WTC11 (cell line): ENCODE data around the gene FERMT1. TPM values are rescaled to one million over a fixed set of nuclear protein-coding genes. Genes with fewer than 3 reads are reported as not detected.
A peak's percentile ranks its signal among the peaks of the same experiment; 100 is the strongest.
"Not testable (repeated sequence)": the region's sequence is repeated elsewhere in the genome, so short reads cannot be mapped to it uniquely, and the experiment has no call there.

Source experiments
- ATAC-seq: fragments of 200-7000 bp; cut with Tn5 transposase; 2 replicates; pipeline ENCODE4 v1.10.0; 2021; ENCODE audit warnings: mild to moderate bottlenecking, moderate library complexity
- CTCF ChIA-PET: fragments of 300-600 bp; sonication (Branson Sonifier 250); formaldehyde crosslinking; loops from one replicate; lab custom pipeline; 2021; ENCODE audit warnings: antibody characterized with exemption; lab: Charles Lee
- POLR2A ChIA-PET: fragments of 350-600 bp; sonication (Branson Sonifier 250); formaldehyde crosslinking; loops from one replicate; lab custom pipeline; 2021; ENCODE audit warnings: antibody characterized with exemption; lab: Charles Lee
- DNase-seq: peaks from one replicate; pipeline ENCODE4 v3.0.0; 2021; ENCODE audit warnings: low spot score
- H3K27ac Mint-ChIP-seq: 2 replicates; pipeline ENCODE4 v1.8.0; 2021; ENCODE audit warnings: mixed read lengths
- H3K27me3 Mint-ChIP-seq: 2 replicates; pipeline ENCODE4 v1.8.0; 2021; ENCODE audit warnings: low read depth, mild to moderate bottlenecking, moderate library complexity, mixed read lengths
- H3K36me3 Mint-ChIP-seq: 2 replicates; pipeline ENCODE4 v1.8.0; 2021; ENCODE audit warnings: mixed read lengths
- H3K4me1 Mint-ChIP-seq: 2 replicates; pipeline ENCODE4 v1.8.0; 2022; ENCODE audit warnings: mixed read lengths
- H3K4me3 Mint-ChIP-seq: 2 replicates; pipeline ENCODE4 v1.8.0; 2021; ENCODE audit warnings: mild to moderate bottlenecking, moderate library complexity, mixed read lengths
- H3K9me3 Mint-ChIP-seq: 2 replicates; pipeline ENCODE4 v1.8.0; 2021; ENCODE audit warnings: mixed read lengths
- CREB1 ChIP-seq: sonication (generic); formaldehyde crosslinking; IDR thresholded peaks from 2 replicates; pipeline ENCODE4 v1.8.0; 2023; ENCODE audit warnings: mild to moderate bottlenecking, missing genetic modification reagents
- FOXJ3 ChIP-seq: sonication (generic); formaldehyde crosslinking; IDR thresholded peaks from 2 replicates; pipeline ENCODE4 v1.9.0; 2021; ENCODE audit warnings: missing genetic modification reagents, mild to moderate bottlenecking, borderline replicate concordance
- GABPB1 ChIP-seq: sonication (generic); formaldehyde crosslinking; IDR thresholded peaks from 2 replicates; pipeline ENCODE4 v1.8.1; 2023; ENCODE audit warnings: mild to moderate bottlenecking, missing genetic modification reagents
- GRHL2 ChIP-seq: fragments of 250-450 bp; sonication (Bioruptor Pico); IDR thresholded peaks from 2 replicates; pipeline ENCODE4 v1.8.0; 2022; ENCODE audit warnings: mild to moderate bottlenecking, moderate library complexity; ENCODE audit not compliant: insufficient replicate concordance, severe bottlenecking
- GTF2I ChIP-seq: fragments of 250-450 bp; sonication (Bioruptor Pico); conservative IDR thresholded peaks from 2 replicates; pipeline ENCODE4 v1.4.0; 2021; ENCODE audit warnings: mild to moderate bottlenecking
- HMGA2 ChIP-seq: fragments of 250-450 bp; sonication (Bioruptor Pico); IDR thresholded peaks from 2 replicates; pipeline ENCODE4 v1.4.0; 2021; ENCODE audit warnings: mild to moderate bottlenecking, moderate library complexity
- MYBL2 ChIP-seq: sonication (generic); formaldehyde crosslinking; IDR thresholded peaks from 2 replicates; pipeline ENCODE4 v1.8.1; 2023; ENCODE audit warnings: mild to moderate bottlenecking, moderate library complexity, missing genetic modification reagents
- PRRX2 ChIP-seq: fragments of 250-450 bp; sonication (Bioruptor Pico); IDR thresholded peaks from 2 replicates; pipeline ENCODE4 v1.8.0; 2021; ENCODE audit warnings: mild to moderate bottlenecking
- SMAD4 ChIP-seq: sonication (generic); formaldehyde crosslinking; IDR thresholded peaks from 2 replicates; pipeline ENCODE4 v1.8.0; 2022; ENCODE audit warnings: mild to moderate bottlenecking, missing genetic modification reagents
- TP53 ChIP-seq: sonication (generic); formaldehyde crosslinking; IDR thresholded peaks from 2 replicates; pipeline ENCODE4 v1.8.1; 2023; ENCODE audit warnings: mild to moderate bottlenecking, missing genetic modification reagents
- ZNF121 ChIP-seq: sonication (generic); formaldehyde crosslinking; IDR thresholded peaks from 2 replicates; pipeline ENCODE4 v1.8.0; 2023; ENCODE audit warnings: missing genetic modification reagents
- ZNF219 ChIP-seq: sonication (generic); formaldehyde crosslinking; IDR thresholded peaks from 2 replicates; pipeline ENCODE4 v1.8.0; 2023; ENCODE audit warnings: missing genetic modification reagents, mild to moderate bottlenecking, borderline replicate concordance
- ZNF232 ChIP-seq: sonication (generic); formaldehyde crosslinking; IDR thresholded peaks from 2 replicates; pipeline ENCODE4 v1.8.0; 2022; ENCODE audit warnings: mild to moderate bottlenecking, missing genetic modification reagents
- ZNF423 ChIP-seq: fragments of 250-450 bp; sonication (Bioruptor Pico); IDR thresholded peaks from 2 replicates; pipeline ENCODE4 v2.1.2; 2022; ENCODE audit warnings: mild to moderate bottlenecking, moderate library complexity
- total RNA-seq: library from RNA; stranded (reverse); gene quantifications from 3 replicates; pipeline ENCODE4 v1.2.3, GENCODE V29; 2021
- TF ChIP-seq, protein P1 (sequence below): sonication (generic); formaldehyde crosslinking; IDR thresholded peaks from 2 replicates; pipeline ENCODE4 v1.8.1; 2023; ENCODE audit warnings: mild to moderate bottlenecking, moderate library complexity, missing genetic modification reagents
- TF ChIP-seq, protein P2 (sequence below): sonication (generic); formaldehyde crosslinking; IDR thresholded peaks from 2 replicates; pipeline ENCODE4 v1.8.0; 2023; ENCODE audit warnings: mild to moderate bottlenecking, missing genetic modification reagents
- TF ChIP-seq, protein P3 (sequence below): fragments of 250-450 bp; sonication (Bioruptor Pico); IDR thresholded peaks from 2 replicates; pipeline ENCODE4 v1.8.0; 2021; ENCODE audit warnings: mild to moderate bottlenecking
- TF ChIP-seq, protein P4 (sequence below): fragments of 250-450 bp; sonication (Bioruptor Pico); IDR thresholded peaks from 2 replicates; pipeline ENCODE4 v1.9.0; 2021; ENCODE audit warnings: mild to moderate bottlenecking
- TF ChIP-seq, protein P5 (sequence below): sonication (generic); formaldehyde crosslinking; IDR thresholded peaks from 2 replicates; pipeline ENCODE4 v1.8.0; 2023; ENCODE audit warnings: missing genetic modification reagents
- TF ChIP-seq, protein P6 (sequence below): fragments of 250-450 bp; sonication (Bioruptor Pico); IDR thresholded peaks from 2 replicates; pipeline ENCODE4 v1.9.0; 2021; ENCODE audit warnings: moderate library complexity, mild to moderate bottlenecking, inconsistent platforms, borderline replicate concordance
- TF ChIP-seq, protein P7 (sequence below): sonication (generic); formaldehyde crosslinking; IDR thresholded peaks from 2 replicates; pipeline ENCODE4 v1.8.0; 2022; ENCODE audit warnings: mild to moderate bottlenecking, missing genetic modification reagents

Gene FERMT1
- total RNA-seq, 1 experiment from 2014 or later = 23.0 TPM

DNA sequence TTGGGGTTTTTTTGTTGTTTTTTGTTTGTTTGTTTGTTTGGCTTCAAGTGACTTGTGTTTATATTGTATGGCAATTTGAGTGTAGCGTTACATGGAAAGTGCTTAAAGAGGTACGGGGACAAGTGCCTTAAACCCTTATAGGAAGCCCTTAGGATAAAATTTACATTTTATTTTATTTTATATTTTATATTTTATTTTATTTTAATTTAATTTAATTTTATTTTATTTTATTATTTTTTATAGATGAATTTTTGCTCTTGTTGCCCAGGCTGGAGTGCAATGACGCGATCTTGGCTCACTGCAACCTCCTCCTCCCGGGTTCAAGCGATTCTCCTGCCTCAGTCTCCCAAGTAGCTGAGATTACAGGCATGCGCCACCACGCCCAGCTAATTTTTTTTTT, 89.9 kb downstream of the FERMT1 start:
- TF ChIP-seq HMGA2 = peak; percentile 97
- H3K36me3 Mint-ChIP-seq = peaks cover 25% of the 10 kb centered on the region
- H3K27me3 Mint-ChIP-seq, POLR2A ChIA-PET, CTCF ChIA-PET, H3K27ac Mint-ChIP-seq, ATAC-seq, H3K9me3 Mint-ChIP-seq, H3K4me3 Mint-ChIP-seq, H3K4me1 Mint-ChIP-seq, DNase-seq: not testable (repeated sequence)

DNA sequence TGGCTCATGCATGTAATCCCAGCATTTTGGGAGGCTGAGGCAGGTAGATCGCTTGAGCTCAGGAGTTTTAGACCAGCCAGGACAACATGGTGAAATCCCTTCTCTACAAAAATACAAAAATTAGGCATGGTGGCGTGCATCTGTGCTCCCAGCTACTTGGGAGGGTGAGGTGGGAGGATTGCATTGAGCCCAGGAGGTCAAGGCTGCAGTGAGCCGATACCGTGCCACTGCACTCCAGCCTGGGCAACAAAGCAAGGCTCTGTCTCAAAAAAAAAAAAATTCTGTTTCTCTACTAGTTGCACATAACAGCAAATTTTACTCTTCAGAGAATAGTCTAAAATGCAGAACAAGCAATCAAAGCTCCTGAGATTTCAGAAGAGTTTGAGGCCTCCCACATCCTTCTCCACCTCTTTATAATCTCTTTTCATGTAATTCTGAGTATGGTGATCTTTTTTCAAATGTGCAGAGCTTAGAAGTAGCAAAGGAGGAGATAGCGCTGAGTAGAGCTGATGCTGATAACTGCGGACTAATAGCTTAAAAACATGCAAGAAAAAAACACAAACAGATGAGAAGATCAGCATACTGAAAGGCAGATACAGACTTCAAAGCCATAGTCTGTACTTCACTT, 92.3 kb downstream of the FERMT1 start:
- H3K27me3 Mint-ChIP-seq = no peaks in the 10 kb centered on the region
- ATAC-seq = no peak
- peaks cover 26% of the 10 kb centered on the region for H3K36me3 Mint-ChIP-seq
- ChIA-PET POLR2A (interaction anchor here (0.7 kb wide), 1 partner anchor 205 kb away, joined by 3 read pairs; no protein-coding TSS in a partner anchor), CTCF (no interaction called here)
- peaks cover 4% of the 10 kb centered on the region for H3K9me3 Mint-ChIP-seq
- no peak overlapping the region for H3K4me3 Mint-ChIP-seq
- DNase-seq = no peak
- no peaks in the 10 kb centered on the region for H3K4me1 Mint-ChIP-seq
- H3K27ac Mint-ChIP-seq = no peak overlapping the region
- TF ChIP-seq GRHL2 (CRISPR knock-in tag) (no peak), GABPB1 (CRISPR knock-in tag) (no peak), ZNF232 (CRISPR knock-in tag) (no peak), FOXJ3 (no peak), TP53 (no peak), CREB1 (no peak), ZNF121 (CRISPR knock-in tag) (no peak), ZNF219 (no peak), SMAD4 (CRISPR knock-in tag) (no peak), GTF2I (no peak), ZNF423 (CRISPR knock-in tag) (no peak), PRRX2 (CRISPR knock-in tag) (no peak), MYBL2 (no peak)
- TF ChIP-seq, protein P1, sequence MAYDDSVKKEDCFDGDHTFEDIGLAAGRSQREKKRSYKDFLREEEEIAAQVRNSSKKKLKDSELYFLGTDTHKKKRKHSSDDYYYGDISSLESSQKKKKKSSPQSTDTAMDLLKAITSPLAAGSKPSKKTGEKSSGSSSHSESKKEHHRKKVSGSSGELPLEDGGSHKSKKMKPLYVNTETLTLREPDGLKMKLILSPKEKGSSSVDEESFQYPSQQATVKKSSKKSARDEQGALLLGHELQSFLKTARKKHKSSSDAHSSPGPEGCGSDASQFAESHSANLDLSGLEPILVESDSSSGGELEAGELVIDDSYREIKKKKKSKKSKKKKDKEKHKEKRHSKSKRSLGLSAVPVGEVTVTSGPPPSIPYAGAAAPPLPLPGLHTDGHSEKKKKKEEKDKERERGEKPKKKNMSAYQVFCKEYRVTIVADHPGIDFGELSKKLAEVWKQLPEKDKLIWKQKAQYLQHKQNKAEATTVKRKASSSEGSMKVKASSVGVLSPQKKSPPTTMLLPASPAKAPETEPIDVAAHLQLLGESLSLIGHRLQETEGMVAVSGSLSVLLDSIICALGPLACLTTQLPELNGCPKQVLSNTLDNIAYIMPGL (CRISPR knock-in tag) = no peak
- TF ChIP-seq, protein P2, sequence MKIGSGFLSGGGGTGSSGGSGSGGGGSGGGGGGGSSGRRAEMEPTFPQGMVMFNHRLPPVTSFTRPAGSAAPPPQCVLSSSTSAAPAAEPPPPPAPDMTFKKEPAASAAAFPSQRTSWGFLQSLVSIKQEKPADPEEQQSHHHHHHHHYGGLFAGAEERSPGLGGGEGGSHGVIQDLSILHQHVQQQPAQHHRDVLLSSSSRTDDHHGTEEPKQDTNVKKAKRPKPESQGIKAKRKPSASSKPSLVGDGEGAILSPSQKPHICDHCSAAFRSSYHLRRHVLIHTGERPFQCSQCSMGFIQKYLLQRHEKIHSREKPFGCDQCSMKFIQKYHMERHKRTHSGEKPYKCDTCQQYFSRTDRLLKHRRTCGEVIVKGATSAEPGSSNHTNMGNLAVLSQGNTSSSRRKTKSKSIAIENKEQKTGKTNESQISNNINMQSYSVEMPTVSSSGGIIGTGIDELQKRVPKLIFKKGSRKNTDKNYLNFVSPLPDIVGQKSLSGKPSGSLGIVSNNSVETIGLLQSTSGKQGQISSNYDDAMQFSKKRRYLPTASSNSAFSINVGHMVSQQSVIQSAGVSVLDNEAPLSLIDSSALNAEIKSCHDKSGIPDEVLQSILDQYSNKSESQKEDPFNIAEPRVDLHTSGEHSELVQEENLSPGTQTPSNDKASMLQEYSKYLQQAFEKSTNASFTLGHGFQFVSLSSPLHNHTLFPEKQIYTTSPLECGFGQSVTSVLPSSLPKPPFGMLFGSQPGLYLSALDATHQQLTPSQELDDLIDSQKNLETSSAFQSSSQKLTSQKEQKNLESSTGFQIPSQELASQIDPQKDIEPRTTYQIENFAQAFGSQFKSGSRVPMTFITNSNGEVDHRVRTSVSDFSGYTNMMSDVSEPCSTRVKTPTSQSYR (CRISPR knock-in tag) = no peak
- TF ChIP-seq, protein P3, sequence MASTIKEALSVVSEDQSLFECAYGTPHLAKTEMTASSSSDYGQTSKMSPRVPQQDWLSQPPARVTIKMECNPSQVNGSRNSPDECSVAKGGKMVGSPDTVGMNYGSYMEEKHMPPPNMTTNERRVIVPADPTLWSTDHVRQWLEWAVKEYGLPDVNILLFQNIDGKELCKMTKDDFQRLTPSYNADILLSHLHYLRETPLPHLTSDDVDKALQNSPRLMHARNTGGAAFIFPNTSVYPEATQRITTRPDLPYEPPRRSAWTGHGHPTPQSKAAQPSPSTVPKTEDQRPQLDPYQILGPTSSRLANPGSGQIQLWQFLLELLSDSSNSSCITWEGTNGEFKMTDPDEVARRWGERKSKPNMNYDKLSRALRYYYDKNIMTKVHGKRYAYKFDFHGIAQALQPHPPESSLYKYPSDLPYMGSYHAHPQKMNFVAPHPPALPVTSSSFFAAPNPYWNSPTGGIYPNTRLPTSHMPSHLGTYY (CRISPR knock-in tag) = no peak
- TF ChIP-seq, protein P4, sequence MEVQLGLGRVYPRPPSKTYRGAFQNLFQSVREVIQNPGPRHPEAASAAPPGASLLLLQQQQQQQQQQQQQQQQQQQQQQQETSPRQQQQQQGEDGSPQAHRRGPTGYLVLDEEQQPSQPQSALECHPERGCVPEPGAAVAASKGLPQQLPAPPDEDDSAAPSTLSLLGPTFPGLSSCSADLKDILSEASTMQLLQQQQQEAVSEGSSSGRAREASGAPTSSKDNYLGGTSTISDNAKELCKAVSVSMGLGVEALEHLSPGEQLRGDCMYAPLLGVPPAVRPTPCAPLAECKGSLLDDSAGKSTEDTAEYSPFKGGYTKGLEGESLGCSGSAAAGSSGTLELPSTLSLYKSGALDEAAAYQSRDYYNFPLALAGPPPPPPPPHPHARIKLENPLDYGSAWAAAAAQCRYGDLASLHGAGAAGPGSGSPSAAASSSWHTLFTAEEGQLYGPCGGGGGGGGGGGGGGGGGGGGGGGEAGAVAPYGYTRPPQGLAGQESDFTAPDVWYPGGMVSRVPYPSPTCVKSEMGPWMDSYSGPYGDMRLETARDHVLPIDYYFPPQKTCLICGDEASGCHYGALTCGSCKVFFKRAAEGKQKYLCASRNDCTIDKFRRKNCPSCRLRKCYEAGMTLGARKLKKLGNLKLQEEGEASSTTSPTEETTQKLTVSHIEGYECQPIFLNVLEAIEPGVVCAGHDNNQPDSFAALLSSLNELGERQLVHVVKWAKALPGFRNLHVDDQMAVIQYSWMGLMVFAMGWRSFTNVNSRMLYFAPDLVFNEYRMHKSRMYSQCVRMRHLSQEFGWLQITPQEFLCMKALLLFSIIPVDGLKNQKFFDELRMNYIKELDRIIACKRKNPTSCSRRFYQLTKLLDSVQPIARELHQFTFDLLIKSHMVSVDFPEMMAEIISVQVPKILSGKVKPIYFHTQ (CRISPR knock-in tag) = no peak
- TF ChIP-seq, protein P5, sequence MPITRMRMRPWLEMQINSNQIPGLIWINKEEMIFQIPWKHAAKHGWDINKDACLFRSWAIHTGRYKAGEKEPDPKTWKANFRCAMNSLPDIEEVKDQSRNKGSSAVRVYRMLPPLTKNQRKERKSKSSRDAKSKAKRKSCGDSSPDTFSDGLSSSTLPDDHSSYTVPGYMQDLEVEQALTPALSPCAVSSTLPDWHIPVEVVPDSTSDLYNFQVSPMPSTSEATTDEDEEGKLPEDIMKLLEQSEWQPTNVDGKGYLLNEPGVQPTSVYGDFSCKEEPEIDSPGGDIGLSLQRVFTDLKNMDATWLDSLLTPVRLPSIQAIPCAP (CRISPR knock-in tag) = no peak
- TF ChIP-seq, protein P6, sequence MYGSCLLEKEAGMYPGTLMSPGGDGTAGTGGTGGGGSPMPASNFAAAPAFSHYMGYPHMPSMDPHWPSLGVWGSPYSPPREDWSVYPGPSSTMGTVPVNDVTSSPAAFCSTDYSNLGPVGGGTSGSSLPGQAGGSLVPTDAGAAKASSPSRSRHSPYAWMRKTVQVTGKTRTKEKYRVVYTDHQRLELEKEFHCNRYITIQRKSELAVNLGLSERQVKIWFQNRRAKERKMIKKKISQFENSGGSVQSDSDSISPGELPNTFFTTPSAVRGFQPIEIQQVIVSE = no peak
- TF ChIP-seq, protein P7, sequence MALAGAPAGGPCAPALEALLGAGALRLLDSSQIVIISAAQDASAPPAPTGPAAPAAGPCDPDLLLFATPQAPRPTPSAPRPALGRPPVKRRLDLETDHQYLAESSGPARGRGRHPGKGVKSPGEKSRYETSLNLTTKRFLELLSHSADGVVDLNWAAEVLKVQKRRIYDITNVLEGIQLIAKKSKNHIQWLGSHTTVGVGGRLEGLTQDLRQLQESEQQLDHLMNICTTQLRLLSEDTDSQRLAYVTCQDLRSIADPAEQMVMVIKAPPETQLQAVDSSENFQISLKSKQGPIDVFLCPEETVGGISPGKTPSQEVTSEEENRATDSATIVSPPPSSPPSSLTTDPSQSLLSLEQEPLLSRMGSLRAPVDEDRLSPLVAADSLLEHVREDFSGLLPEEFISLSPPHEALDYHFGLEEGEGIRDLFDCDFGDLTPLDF (CRISPR knock-in tag) = no peak
